Vagina (tissue), 2 donors: ENCODE results near the gene HRH2.
"Not testable (repeated sequence)": the region's sequence is repeated elsewhere in the genome, so short reads cannot be mapped to it uniquely, and the experiment has no call there.

Experiments used
- CTCF ChIP-seq, 3 experiments: fragments of 450-650 bp in 2 of 3; fragments of 200-600 bp in 1 of 3; sonication (generic) in 1 of 3; IDR thresholded peaks; one replicate each; pipeline ENCODE4 v1.5.1; 2017 to 2019; ENCODE audit warnings: antibody characterized with exemption in 3 of 3, mild to moderate bottlenecking in 2 of 3, moderate library complexity in 2 of 3
- POLR2A ChIP-seq, 2 donors: fragments of 450-650 bp; IDR thresholded peaks; one replicate each; pipeline ENCODE4 v1.6.1; 2017; ENCODE audit warnings: antibody characterized with exemption in 2 of 2, mild to moderate bottlenecking in 2 of 2, moderate library complexity in 2 of 2
- POLR2AphosphoS5 ChIP-seq, 2 donors: sonication (generic); formaldehyde crosslinking; IDR thresholded peaks; one replicate each; pipeline ENCODE4 v1.9.0; 2017; ENCODE audit warnings: antibody characterized with exemption in 2 of 2, mild to moderate bottlenecking in 2 of 2, low read depth in 1 of 2; ENCODE audit not compliant: insufficient read depth in 1 of 2

GRCh38 chr5:175650430-175651205 is 7.3 kb upstream of the HRH2 start:
- not testable (repeated sequence) for TF ChIP-seq POLR2A (IDR thresholded peaks at IDR 0.05); CTCF (IDR thresholded peaks at IDR 0.05); POLR2AphosphoS5 (IDR thresholded peaks at IDR 0.05; ENCODE audit: insufficient read depth in 1 of 2, low read depth in 1 of 2)
